HFF-Myc (cell line): Measurements from ENCODE around the gene HERPUD2.

Experiments
- DNase-seq: peaks from one replicate; pipeline ENCODE4 v3.0.0-alpha.2; 2011; ENCODE audit warnings: low read depth; ENCODE audit errors: extremely low read depth
- H3K4me3 ChIP-seq: replicated peaks from 2 replicates; pipeline ENCODE4 v1.5.1; 2011; ENCODE audit warnings: low read depth, mild to moderate bottlenecking, control low read depth, low read length
- CTCF ChIP-seq: IDR thresholded peaks from 2 replicates; pipeline ENCODE4 v1.5.1; 2012; ENCODE audit warnings: mild to moderate bottlenecking, low read depth, low read length, control low read depth; ENCODE audit errors: missing control alignments

The HERPUD2 gene

GRCh38 chr7:35619863-35620262 lies 75.1 kb downstream of the HERPUD2 start:
- H3K4me3 ChIP-seq: no peak overlapping the region
- DNase-seq: no peak
- TF ChIP-seq CTCF: no peak

- H3K4me3 ChIP-seq: no peak overlapping the region
- no peak for DNase-seq
- TF ChIP-seq CTCF: no peak
Observed at GRCh38 chr7:35617041-35617440, 77.9 kb downstream of the HERPUD2 start.

- H3K4me3 ChIP-seq: no peak overlapping the region
- no peak for TF ChIP-seq CTCF
- no peak for DNase-seq
Observed at GRCh38 chr7:35613150-35613549, 81.8 kb downstream of the HERPUD2 start.

GRCh38 chr7:35605760-35606159 lies 89.2 kb downstream of the HERPUD2 start:
- no peak for TF ChIP-seq CTCF
- DNase-seq: no peak
- no peak overlapping the region for H3K4me3 ChIP-seq

GRCh38 chr7:35604595-35604994 lies 90.3 kb downstream of the HERPUD2 start:
- H3K4me3 ChIP-seq: no peak overlapping the region
- no peak for DNase-seq
- TF ChIP-seq CTCF: no peak

- DNase-seq: no peak
- no peak overlapping the region for H3K4me3 ChIP-seq
- TF ChIP-seq CTCF: no peak
Observed at GRCh38 chr7:35599645-35600044, 95.3 kb downstream of the HERPUD2 start.

GRCh38 chr7:35599061-35599460 lies 95.9 kb downstream of the HERPUD2 start:
- no peak overlapping the region for H3K4me3 ChIP-seq
- no peak for DNase-seq
- no peak for TF ChIP-seq CTCF
